HG02610 (cell line): ENCODE measurements around the gene ATF6B.
"Not testable (repeated sequence)": the region's sequence is repeated elsewhere in the genome, so short reads cannot be mapped to it uniquely, and the experiment has no call there.

Source experiments
- ATAC-seq: cut with Tn5 transposase; IDR thresholded peaks from one replicate; pipeline ENCODE4 v1.9.1; 2021; ENCODE audit warnings: mild to moderate bottlenecking, moderate library complexity; ENCODE audit not compliant: unreplicated experiment

Gene ATF6B

GRCh38 chr6:32154514-32155161 lies 26.6 kb upstream of the ATF6B start:
- peak; percentile 56 for ATAC-seq

- ATAC-seq = peak; percentile 28
These were observed 25.8 kb upstream of the ATF6B start, which contains the start of gene PPT2 for GRCh38 chr6:32153564-32154513. Gene PPT2, plus strand, starts transcription at chr6:32154141. Its CDS starts 454 bp downstream, at chr6:32154595.

- no peak for ATAC-seq
These were observed 24.9 kb upstream of the ATF6B start for GRCh38 chr6:32152769-32153563.

DNA sequence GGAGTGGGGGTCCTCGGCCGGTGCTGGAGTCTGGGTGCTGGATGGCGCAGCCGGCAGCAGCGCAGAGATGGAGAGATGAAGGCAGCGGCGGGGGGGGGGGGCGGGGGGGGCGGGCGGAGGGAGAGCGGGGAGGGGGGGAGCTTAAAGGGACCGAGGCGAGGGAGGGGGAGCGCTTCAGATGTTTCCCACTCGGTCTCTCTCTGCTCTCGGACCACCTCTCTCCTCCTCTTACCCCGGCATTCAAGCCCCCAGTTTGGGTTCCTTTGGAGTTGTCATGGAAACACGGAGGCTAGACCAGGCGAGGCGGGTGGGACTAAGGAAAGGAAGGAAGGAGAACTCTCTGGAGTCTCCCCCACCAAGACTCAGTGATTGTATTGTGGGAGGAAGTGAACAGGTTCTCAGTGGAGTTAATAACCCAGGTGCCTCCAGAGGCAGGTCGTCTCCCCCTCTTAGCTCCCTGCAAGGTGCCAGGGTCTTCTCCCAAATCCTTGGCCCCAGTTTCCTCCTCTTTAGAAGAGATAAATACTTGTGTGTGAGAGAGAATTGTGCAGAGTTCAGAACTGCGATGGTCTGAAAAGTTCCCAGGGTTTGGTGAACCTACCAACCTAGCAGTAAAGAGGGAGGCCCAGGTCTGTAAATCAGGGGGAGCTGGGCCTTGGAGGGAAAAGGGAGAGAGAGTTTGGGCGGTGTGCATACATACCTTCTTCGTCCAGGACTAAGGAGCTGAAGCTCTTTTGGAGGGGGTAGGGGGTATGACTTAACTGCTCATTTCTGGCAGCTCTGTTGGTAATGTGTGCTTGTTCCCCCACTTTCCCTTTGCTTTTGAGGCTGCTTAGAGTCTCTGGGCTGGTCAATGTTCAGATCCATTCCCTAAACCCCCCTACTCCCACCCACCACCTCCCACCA lies 24.1 kb upstream of the ATF6B start, which contains the start of gene PRRT1:
Gene PRRT1 (minus strand): TSS at position 77 of the 906 bp plus-strand sequence. CDS start 112 bp downstream, outside the sequence.
- ATAC-seq = no peak

DNA sequence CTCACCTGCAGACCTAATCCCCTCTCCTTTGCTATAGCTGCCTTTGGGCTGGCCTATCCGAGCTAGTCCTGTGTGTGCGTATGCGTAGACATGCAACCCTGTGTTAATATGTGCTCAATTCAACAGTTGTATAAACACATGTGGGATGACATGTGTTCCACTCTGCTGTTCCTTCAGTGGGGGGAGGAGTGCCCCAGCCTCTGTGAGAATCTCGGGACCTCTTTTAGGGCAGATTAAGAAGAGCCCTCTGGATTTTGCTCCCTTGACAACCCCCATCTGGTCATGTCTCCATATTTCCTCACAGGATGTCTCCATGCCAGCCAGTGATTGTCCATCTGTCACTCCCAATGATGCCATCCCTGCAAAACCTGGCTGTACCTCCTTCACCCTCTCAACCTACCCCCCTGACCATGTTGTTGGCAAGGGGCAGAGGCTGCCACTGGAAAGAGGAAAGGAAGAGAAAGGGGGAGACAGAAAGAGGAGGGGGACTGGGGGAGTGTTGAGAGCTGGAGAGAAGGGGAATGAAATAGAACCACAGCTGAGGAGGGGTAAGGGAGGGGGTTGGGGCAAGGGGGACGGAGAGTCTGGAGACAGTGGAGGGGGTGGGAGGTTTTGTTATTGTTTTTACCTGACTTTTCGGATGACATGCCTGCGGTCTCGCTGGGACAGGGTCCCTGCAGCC lies 23.3 kb upstream of the ATF6B start:
- no peak for ATAC-seq

GRCh38 chr6:32149932-32150870 lies 22.2 kb upstream of the ATF6B start:
- no peak for ATAC-seq

- no peak for ATAC-seq
These were observed 21.2 kb upstream of the ATF6B start for GRCh38 chr6:32149092-32149755.

- no peak for ATAC-seq
These were observed 20.4 kb upstream of the ATF6B start for GRCh38 chr6:32148289-32149091.

DNA sequence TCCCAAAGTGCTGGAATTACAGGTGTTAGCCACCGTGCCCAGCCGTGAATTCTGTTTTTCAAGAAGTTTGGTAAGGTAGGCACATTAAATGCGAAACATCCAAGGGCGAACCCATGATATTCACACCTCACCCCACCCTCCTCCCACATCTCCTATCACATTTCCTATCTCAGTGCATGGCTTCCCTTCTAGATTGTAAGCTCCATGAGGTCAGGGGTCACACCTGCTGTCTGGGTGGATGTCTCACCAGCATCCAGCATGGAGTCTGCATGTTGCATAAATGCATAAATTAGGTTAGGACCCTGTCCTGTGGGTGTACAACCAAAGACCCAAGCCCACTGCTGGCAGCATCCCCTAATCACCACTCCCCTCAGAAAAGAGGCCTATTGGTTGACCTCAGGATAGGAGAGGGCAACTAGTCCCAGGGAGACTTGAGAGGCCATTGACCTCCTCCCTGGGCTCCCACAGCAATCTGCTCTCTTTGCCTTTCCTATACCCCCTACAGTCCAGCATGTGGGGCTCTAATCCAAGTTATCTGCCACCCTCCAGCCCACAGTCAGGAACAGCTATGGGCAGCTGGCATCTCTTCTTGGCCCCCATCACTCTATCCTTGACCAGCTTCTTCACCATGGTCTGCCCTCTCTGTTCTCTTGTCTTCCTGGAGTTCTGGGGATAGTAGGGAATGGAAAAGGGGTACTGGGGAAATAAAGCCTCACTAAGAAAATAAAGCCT lies 19.5 kb upstream of the ATF6B start:
- no peak for ATAC-seq

- no peak for ATAC-seq
These were observed 18.6 kb upstream of the ATF6B start for GRCh38 chr6:32146687-32147086.

GRCh38 chr6:32146287-32146686 lies 18.2 kb upstream of the ATF6B start:
- no peak for ATAC-seq

GRCh38 chr6:32144238-32144637 lies 16.2 kb upstream of the ATF6B start:
- not testable (repeated sequence) for ATAC-seq

- no peak for ATAC-seq
These were observed 12.5 kb upstream of the ATF6B start for GRCh38 chr6:32140420-32141046.

GRCh38 chr6:32139590-32139989 lies 11.5 kb upstream of the ATF6B start:
- ATAC-seq = no peak

GRCh38 chr6:32137454-32137853 lies 9.4 kb upstream of the ATF6B start:
- no peak for ATAC-seq

- no peak for ATAC-seq
These were observed 5.7 kb upstream of the ATF6B start for GRCh38 chr6:32133786-32134185.
